ENCODE data around the gene ZNF226.

- no peak for TF ChIP-seq BACH2 (CRISPR knock-in tag; IDR thresholded peaks at IDR 0.05; ENCODE audit: borderline replicate concordance)
- no peak for TF ChIP-seq GLIS3 (CRISPR knock-in tag; IDR thresholded peaks at IDR 0.05)
- no peak for TF ChIP-seq CREB5 (CRISPR knock-in tag; IDR thresholded peaks at IDR 0.05; ENCODE audit: low read depth)
- TF ChIP-seq TOX (CRISPR knock-in tag; IDR thresholded peaks at IDR 0.05; ENCODE audit: borderline replicate concordance), result no peak
- TF ChIP-seq RARB (CRISPR knock-in tag; IDR thresholded peaks at IDR 0.05), result no peak
- no peak for TF ChIP-seq ZNF70 (CRISPR knock-in tag; IDR thresholded peaks at IDR 0.05)
- TF ChIP-seq TCF4 (CRISPR knock-in tag; IDR thresholded peaks at IDR 0.05; ENCODE audit: borderline replicate concordance), result no peak
- no peak for TF ChIP-seq SNAI2 (CRISPR knock-in tag; IDR thresholded peaks at IDR 0.05)
These were observed 48.0 kb downstream of the ZNF226 start for GRCh38 chr19:44212866-44213346.
